ENCODE measurements around the gene ICE2. TPM values are rescaled to one million over a fixed set of nuclear protein-coding genes. Genes with fewer than 3 reads are reported as not detected.
"Not testable (repeated sequence)": the region's sequence is repeated elsewhere in the genome, so short reads cannot be mapped to it uniquely, and the experiment has no call there.

Gene ICE2
- total RNA-seq, 1 experiment from 2014 or later, result 49.0 TPM

DNA sequence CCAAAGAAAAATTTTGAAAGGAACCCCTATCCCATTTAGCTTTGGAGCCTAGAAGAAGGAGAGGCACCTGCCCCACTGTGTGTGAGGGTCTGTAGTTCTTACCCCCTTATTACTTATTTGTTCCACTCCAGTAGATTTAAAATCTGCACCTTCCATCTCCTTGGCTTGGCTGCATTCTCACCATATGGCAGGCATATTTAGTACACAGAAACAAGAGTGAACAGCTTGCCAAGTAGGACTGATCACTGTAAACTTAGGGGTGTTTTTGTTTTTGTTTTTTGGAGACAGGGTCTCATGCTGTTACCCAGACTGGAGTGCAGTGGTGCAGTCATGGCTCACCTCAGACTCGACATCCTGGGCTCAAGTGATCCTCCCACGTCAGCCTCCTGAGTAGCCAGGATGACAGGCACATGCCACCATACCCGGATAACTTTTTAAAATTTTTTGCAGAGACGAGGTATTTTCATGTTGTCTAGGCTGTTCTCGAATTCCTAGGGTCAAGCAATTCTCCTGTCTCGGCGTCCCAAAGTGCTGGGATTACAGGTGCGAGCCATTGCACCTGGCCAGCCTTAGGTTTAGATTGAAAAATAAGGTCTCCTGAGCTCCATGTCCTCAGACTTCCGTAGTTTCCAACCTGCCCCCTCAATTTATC, 67.0 kb downstream of the ICE2 start:
- no peak for DNase-seq (ENCODE audit: extremely low read depth, low read depth)

DNA sequence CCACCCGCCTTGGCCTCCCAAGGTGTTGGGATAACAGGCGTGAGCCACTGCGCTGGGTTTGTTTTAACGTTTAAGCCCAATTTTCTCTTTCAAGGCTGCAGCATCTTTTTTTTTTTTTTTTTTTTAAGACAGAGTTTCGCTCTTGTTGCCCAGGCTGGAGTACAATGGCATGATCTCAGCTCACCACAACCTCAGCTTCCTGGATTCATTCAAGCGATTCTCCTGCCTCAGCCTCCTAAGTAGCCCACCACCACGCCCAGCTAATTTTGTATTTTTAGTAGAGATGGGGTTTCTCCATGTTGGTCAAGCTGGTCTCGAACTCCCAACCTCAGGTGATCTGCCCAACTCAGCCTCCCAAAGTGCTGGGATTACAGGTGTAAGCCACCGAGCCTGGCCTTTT, 68.6 kb downstream of the ICE2 start:
- not testable (repeated sequence) for DNase-seq (ENCODE audit: extremely low read depth, low read depth)

DNA sequence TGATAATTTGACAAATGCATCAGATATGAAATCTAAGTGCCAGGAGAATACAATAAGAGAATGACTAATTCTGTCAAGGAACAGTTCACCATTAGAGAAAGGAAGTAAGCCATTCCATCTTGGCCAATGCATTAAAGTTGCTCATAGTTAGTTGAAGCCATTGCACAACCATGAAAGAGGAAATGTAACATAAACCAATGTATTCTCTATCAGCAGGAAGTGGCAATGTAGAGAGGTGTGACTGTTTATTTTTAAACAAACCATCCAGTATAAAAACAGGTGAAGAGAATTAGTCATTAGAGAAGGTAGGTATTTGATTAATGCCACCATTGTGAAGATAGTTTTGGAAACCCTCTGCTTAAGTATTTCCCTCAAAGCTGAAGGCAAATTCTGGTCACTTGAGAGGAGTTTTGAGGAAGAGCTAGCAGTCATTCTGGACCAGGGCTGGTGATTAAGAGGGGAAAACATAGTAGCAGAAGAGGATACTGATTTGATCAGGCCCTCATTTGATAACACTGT, 70.4 kb downstream of the ICE2 start:
- DNase-seq (ENCODE audit: extremely low read depth, low read depth), result no peak

DNA sequence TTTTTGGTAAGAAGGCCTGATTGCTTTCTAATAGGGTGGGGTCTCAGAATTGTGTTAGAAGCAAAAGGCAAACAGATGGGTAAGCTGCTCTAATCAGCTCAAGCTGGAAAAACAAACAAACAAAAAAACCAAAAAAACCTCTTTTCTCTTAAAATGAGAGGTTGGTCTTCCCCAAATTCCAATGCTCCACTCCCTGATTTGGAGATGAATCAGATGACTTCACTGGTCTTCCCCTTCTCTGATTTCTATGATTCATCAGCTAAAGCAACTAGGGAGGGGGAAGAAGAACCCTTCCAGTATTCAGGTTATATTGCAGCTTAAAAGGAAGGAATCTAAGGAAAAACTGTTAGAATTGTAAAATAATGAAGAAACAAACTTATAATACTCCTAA, 71.5 kb downstream of the ICE2 start:
- no peak for DNase-seq (ENCODE audit: extremely low read depth, low read depth)

DNA sequence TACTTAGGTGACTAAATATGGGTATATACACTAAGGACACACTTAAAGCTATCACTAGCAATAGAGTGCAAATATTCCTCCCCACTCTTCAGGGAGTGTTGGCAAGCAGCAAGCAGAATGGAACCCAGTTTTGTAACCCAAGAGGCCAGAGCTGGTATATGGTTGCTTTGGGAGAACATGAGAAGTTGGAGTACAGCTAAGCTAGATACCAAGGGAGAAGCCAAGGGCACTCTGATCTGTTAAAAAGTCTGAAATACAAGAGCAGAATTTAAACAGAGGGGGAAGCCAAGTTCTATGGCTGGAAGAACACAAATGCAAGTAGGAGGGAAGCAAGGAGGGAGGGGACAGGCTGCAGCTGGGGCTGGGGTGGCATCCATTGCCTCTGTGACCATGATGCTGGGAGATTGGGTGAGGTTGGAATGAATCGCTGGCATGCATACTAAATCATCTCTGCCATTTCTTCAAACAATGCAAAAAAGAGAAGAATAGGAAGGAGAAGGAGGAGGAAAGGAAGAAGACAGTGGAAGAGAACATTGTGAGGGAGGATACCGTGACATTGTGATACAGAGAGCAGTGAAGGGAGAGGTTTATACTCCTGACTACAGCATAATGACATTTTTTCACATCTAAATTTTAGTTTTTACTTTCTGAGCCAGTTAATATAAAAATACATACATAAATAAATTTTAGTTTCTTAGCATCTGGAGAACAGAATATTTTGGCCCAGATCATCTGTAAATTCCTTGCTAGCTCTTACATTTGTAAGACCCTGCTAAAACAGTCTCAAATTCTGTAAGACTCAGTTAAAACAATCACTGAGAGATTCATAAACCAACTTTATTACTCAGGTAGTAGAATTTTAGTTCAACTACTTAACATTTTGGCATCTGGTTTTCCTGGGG, 72.2 kb downstream of the ICE2 start:
- DNase-seq (ENCODE audit: extremely low read depth, low read depth), result no peak

DNA sequence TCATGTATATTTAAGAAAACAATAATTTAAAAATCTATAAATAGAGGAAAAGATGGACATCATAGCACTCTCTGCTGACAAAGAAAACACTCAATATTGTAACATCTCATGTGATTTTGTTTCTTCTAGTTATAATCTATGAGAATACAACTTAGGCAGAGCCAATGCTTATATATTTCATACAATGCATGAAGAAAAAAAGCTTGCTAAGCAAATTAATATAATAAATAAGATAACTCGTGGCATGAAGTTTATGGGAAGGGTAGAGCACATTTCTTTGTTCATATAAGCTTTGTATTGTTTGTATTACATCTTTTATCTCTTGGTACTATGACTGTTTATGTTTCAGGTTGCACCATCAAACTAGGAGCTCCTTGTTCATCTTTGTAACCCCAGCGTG, 73.5 kb downstream of the ICE2 start:
- no peak for DNase-seq (ENCODE audit: extremely low read depth, low read depth)

DNA sequence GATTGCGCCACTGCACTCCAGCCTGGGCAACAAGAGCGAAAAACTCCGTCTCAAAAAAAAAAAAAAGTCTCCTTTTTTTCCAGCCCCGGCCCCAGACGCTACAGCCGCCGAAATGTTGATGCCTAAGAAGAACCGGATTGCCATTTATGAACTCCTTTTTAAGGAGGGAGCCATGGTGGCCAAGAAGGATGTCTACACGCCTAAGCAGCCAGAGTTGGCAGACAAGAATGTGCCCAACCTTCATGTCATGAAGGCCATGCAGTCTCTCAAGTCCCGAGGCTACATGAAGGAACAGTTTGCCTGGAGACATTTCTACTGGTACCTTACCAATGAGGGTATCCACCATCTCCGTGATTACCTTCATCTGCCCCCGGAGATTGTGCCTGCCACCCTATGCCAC, 74.6 kb downstream of the ICE2 start:
- not testable (repeated sequence) for DNase-seq (ENCODE audit: extremely low read depth, low read depth)

DNA sequence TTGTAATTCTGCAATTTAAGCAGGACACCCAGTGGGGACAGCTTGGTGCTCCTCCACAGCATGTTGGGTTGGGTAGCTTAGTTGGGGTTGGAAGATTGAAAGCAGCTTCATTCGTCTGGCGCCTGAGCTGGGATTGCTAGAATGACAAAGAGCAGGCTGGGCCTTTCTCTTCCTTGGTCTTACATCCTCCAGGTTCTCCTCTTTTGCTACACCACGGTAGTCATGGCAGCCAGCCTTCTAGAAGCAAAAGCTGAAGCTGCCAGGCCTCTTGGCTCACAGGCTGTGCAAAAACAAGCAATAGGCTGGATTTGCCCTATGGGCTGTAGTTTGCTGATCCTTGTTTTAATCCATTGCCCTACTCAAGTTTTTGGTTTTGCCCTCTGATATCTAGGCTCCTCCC, 78.0 kb downstream of the ICE2 start:
- DNase-seq (ENCODE audit: extremely low read depth, low read depth), result no peak

DNA sequence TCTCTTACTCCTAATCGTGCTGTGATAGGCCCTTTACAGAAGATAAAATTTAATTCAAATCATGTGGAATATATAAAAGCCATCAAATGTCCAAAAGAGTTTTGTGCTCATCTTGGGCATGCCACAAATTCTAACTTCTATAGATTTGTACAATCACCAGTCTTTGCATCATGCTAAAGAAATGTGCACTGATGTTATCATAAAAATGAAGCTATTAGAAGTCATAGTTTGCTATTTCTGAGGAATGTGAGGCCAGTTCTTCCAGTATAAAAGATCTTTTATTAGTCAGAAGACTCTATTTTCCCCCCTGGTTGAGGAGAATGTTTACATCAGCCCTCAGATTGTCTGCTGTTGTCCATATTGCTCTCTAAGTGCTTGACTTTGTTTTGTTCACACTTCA, 79.0 kb downstream of the ICE2 start:
- no peak for DNase-seq (ENCODE audit: extremely low read depth, low read depth)

DNA sequence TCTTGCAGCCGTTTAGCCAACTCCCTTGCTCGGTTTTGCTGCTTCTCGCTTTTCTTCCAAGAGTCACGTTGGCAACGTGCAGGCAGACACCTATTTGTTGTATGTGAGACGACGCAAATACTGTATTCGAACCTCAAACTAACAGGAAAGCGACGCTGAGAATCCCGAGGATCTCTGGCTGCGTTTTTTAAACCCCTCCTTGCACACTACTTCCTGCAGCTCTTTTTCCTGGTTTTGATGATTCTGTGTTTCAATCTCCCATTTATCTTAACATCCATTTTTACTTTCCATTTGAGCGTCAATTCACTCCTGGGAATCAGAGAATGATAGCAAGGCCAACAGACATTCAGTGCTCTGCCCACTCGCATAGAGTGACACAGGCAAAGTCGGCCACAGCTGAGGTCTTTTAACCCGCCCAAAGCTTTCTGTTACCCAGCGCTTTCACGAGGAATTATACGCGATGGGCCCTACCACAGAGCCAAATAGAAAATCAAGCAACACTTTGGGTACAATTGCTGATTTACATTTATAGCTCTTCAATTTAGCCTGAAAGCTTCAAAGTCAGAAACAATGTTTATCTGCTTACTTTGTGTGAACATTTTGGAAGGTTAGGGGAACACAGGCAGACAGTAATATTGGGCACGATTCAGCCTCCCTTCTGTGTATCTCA, 79.6 kb downstream of the ICE2 start:
- no peak for DNase-seq (ENCODE audit: extremely low read depth, low read depth)

DNA sequence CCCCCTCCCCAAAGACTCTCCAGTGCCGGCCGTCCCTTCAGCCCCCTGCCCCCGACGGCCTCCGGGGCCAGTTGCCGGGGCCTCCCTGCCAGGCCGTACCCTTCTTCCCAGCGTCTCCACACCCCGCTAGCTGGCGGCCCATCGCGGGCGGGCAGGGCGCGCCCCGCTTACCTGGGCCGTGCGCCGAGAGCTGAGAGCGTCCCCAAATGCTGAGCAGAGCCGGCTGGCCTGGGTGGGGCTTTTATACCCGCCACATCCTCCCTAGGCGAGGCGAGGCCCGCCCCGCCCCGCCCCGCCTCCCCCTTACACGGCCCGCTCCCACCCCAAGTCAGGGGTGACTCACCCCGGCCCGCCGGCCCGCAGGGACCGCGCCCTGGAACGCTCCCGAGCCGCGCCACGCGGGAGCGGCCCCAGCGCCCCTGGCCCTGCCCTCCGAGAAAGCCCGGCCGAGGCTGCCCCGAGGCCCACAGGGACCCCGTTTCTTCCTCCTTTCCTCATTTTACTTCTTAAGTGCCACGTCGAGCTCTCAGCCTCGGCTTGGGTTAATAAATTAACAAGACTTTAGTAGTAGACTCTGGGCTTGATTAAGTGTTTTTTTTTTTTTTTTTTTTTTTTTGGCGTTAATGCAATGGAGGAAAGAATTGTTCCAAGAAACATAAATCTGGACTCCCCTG, 81.0 kb downstream of the ICE2 start, which contains the start of gene ANXA2:
Gene ANXA2 (minus strand): TSS at position 215 of the 674 bp plus-strand sequence. CDS start 11,911 bp downstream, outside the sequence.
- peak; percentile 85 for DNase-seq (ENCODE audit: extremely low read depth, low read depth)

DNA sequence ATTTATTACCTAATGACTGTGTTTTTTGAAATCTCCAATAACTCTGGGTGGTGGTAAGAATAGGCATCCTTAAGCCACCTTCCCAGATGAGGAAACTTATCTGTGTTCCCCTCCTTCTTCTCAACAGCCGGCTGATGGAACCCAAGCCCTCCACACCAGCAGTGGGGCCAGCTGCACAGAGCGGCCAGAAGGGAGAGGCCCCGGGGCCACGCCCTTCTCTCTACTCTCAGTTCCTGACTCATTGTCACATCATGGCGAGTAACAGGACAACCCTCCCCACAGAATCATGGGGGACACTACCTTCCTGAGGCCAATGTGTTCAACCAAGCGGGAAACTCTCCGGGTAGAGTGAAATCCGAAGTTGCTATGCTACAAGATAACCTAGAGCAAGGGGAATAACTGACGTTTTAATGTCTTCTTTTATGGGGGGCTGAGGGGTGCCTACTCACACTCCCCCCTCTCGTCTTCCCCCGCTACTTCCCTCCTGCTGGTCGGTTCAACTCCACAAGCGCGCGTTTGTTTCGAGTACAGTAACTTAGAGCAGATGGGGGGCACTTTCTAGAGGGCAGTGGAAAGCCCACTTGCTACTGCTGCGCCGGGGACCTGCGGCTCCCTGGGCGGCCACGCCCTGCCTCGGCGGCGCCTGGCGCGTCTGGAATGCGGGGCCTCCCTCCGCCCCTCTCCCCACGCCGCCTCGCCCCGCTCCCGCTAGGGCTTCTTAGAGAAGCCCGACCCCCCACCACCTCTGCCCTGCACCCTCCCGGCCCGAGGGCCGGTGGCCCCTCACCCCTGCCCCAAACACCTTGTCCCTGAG, 81.8 kb downstream of the ICE2 start:
- DNase-seq (ENCODE audit: extremely low read depth, low read depth), result peak; percentile 88

DNA sequence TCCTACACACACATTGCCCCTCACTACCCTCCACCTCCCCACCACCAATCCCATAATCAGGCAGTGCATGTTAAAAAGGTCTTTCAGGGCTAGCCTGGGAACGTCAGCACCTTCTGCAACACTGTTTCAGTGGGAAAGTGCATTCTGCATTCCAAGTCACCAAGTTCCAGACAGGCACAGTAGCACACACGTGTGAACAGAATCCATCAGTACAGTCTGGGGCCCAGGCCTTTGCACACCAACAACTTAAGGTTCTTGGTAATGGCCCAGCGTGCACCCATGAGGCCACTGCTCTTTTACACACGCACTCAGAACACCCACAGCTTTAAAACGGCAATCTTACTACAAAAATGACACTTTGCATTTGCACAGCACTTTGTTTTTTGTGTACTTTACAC, 82.4 kb downstream of the ICE2 start:
- DNase-seq (ENCODE audit: extremely low read depth, low read depth), result no peak

DNA sequence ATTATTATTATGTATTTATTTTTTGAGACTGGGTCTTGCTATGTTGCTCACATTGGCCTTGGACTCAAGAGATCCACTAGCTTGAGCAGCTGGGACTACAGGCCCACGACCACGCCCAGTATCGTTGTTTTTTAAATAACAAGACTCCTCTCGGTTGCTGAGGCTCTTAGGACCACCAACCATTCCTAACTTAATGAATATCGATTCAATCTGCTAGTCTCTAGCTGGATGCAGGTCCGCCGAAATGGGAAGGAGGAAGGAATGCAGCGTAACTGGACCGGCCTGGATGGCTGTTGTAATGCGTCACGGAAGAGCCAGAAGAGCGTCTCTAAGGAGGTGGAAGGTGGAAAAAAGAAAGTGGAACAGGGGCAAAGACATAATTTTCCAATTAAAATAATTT, 82.8 kb downstream of the ICE2 start:
- DNase-seq (ENCODE audit: extremely low read depth, low read depth), result no peak

DNA sequence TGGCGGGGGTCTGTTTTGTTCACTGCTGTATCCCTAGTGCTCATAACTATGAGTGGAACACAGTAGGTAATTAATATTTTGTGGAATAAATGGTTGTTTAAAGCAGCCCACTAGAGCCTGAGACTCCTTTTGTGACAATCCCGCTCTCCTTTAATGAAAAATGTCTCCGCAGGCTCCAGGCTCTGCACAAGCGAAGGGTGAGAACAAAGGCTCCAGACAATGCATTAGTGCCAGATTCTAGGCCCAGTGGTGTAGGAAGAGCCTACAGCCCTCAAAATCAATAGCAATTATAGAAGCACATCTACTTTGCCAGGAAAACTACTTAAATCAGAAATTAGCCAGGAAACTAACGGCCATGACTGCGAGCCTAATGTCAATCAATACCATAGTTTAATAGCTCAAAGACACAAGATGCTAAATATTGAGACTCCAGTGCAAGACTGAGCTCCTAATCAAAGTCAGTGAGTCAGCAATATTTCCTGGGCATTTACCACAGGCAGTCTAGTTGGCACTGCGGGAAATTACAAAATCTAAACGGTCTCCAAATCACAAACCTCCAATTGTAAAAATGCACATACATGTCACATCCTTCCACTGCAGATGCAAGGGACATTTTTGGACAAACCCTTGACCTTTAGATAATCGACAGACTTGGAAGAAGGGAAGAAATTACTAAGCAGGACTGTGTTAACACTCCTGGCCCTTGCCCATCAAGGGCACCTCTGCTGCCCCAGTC, 83.5 kb downstream of the ICE2 start:
- DNase-seq (ENCODE audit: extremely low read depth, low read depth), result no peak

DNA sequence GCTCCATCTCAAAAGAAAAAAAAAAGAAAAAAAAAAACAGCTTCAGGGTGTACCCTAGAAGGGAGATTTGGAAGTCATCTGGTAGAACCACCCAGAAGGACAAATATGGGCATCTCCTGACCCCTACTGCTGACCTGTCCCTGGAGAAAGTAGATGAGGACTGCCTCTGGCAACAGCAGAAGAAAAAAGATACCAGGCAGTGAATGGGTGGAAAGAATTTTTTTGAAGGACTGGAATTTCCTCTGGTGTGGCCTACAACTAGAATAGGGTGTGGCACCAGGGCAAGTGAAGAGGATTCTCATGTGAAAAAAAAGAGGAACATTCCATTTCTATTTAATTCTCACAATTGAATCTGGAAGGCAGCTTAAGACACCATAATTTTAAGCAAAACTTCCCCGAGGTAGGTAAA, 84.2 kb downstream of the ICE2 start:
- DNase-seq (ENCODE audit: extremely low read depth, low read depth), result no peak

DNA sequence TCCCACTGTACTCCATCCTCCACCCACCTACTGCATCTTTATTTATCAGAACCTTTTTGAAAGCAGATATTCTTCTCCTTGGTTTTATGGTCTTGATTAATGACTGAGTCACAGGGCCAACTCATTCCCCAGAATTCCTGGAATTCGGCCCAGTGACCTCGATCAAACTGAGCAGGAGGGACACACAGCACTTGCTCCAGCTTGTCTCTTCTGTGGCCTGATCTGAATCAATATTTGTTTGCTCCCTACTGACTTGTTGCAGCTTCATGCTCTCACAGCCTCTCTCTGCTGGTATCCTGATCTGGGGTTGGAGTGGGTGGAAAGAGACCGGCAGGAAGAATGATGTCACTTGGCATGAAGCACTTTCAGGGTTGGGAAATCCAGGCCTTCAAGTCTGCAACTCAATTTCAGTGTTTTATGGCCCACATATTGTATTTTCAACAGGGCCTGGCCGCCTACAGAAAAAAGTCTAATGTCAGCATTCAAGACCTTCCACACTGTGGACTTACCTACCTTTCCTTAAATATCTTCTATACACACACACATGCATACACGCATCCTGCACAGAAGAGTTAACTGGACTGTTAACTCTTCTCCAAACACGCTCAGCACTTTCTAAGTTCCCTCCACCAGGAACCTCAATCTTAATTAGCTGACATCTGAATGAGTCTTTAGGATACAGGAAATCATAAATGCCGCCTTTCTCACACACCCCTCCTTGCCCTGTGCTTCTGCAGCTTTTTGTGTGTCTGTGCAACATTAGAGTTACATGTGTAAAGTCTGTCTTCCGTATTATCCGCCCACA, 85.8 kb downstream of the ICE2 start:
- DNase-seq (ENCODE audit: extremely low read depth, low read depth), result peak; percentile 96

DNA sequence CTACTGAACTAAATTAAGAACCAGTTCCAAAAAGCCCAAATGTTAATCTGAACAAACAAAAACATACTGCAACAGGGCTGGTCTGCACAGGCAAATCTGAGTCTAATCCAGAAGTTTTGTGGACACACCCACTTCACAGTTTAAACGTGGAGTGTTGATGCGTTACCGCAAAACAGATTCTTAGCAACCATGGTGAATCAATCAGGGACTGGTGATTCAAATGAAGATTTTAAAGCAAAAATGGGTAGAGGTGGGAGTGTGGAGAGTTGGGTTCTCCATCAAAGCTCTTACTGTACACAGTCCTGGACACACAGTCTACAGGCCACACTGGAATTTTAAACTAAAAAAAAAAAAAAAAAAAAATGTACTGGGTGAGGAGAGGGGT, 86.3 kb downstream of the ICE2 start:
- no peak for DNase-seq (ENCODE audit: extremely low read depth, low read depth)

Data from NCI-H460 (cell line).